HCT116 (cell line): ENCODE measurements around the gene ABCA9. TPM values are rescaled to one million over a fixed set of nuclear protein-coding genes. Genes with fewer than 3 reads are reported as not detected.
"Not testable (repeated sequence)": the region's sequence is repeated elsewhere in the genome, so short reads cannot be mapped to it uniquely, and the experiment has no call there.

Experiments
- ATAC-seq: fragments of 200-7000 bp; cut with Tn5 transposase; 2 replicates; pipeline ENCODE4 v1.9.1; 2020; ENCODE audit warnings: mild to moderate bottlenecking, moderate library complexity
- BruUV-seq: library from RNA; stranded (reverse); fragments of 400-500 nt; replicated peaks from 2 replicates; lab custom pipeline; 2021; lab: Mats Ljungman, UMichigan
- CTCF ChIA-PET: fragments of 300-600 bp; sonication (Branson Sonifier 250); formaldehyde crosslinking; loops from one replicate; lab custom pipeline; 2021; ENCODE audit warnings: antibody characterized with exemption; lab: Charles Lee
- POLR2A ChIA-PET: fragments of 300-600, 350-600 bp; sonication (Branson Sonifier 250); formaldehyde crosslinking; loops from one replicate; lab custom pipeline; 2021; ENCODE audit warnings: antibody characterized with exemption; lab: Charles Lee
- RAD21 ChIA-PET, 2 experiments: fragments of 300-600 bp; sonication (Branson Sonifier 250); formaldehyde crosslinking; loops; one replicate each; lab custom pipeline; 2023; ENCODE audit warnings: low total read pairs in 2 of 2; ENCODE audit not compliant: uncharacterized antibody in 2 of 2, unreplicated experiment in 2 of 2, low non-redundant PET in 1 of 2; lab: Charles Lee
- DNase-seq: peaks from one replicate; pipeline ENCODE4 v3.0.0-alpha.2; 2010; ENCODE audit warnings: low read depth, low spot score
- H2AFZ ChIP-seq: fragments of 200-600 bp; shearing (Covaris generic), sonication (generic); 2 replicates; pipeline ENCODE4 v1.6.1; 2017; ENCODE audit warnings: low read depth, mixed run types, mixed read lengths, antibody characterized with exemption, low read length; ENCODE audit not compliant: poor library complexity, severe bottlenecking
- H3K27ac ChIP-seq: 2 replicates; pipeline ENCODE4 v1.5.1; 2012; ENCODE audit warnings: low read depth, low read length
- H3K27me3 ChIP-seq: fragments of 200-600 bp; sonication (generic); 2 replicates; pipeline ENCODE4 v1.6.1; 2016; ENCODE audit warnings: mixed run types, low read length, mixed read lengths; ENCODE audit not compliant: insufficient read depth
- H3K36me3 ChIP-seq, 2 experiments: fragments of 200-500 bp in 1 of 2; fragments of 200-600 bp in 1 of 2; sonication (Bioruptor generic) in 1 of 2; sonication (generic) in 1 of 2; 2 replicates each; pipeline versions ENCODE4 v1.5.1 to v1.6.1; 2014 to 2016; ENCODE audit warnings: low read length in 2 of 2, inconsistent platforms in 1 of 2, mixed read lengths in 1 of 2, mixed run types in 1 of 2; ENCODE audit not compliant: insufficient read depth in 2 of 2, control insufficient read depth in 1 of 2
- H3K4me1 ChIP-seq, 2 experiments: fragments of 200-600 bp in 1 of 2; sonication (generic) in 1 of 2; 2 replicates each; pipeline versions ENCODE4 v1.5.1 to v1.6.1; 2012 to 2017; ENCODE audit warnings: low read length in 2 of 2, inconsistent platforms in 1 of 2, mild to moderate bottlenecking in 1 of 2, mixed read lengths in 1 of 2, mixed run types in 1 of 2, moderate library complexity in 1 of 2; ENCODE audit not compliant: insufficient read depth in 2 of 2, control insufficient read depth in 1 of 2
- H3K4me2 ChIP-seq: fragments of 200-600 bp; sonication (generic); 2 replicates; pipeline ENCODE4 v1.6.1; 2017; ENCODE audit warnings: mixed run types, low read length, mixed read lengths
- H3K4me3 ChIP-seq, 2 experiments: fragments of 200-600 bp in 1 of 2; sonication (generic) in 1 of 2; replicated peaks in 1 of 2; 2 replicates each; pipeline ENCODE4 v1.5.1; 2011 to 2016; ENCODE audit warnings: low read length in 2 of 2, control low read depth in 1 of 2, low read depth in 1 of 2, mild to moderate bottlenecking in 1 of 2, mixed read lengths in 1 of 2, mixed run types in 1 of 2
- H3K79me2 ChIP-seq: fragments of 200-600 bp; sonication (generic); 2 replicates; pipeline ENCODE4 v1.6.1; 2017; ENCODE audit warnings: mild to moderate bottlenecking, mixed run types, low read length, moderate library complexity, mixed read lengths; ENCODE audit not compliant: insufficient read depth
- H3K9ac ChIP-seq: fragments of 200-600 bp; sonication (generic); 2 replicates; pipeline ENCODE4 v1.6.1; 2016; ENCODE audit warnings: low read length, mixed read lengths
- H3K9me2 ChIP-seq: fragments of 200-600 bp; sonication (generic), shearing (Covaris generic); 2 replicates; pipeline ENCODE4 v1.6.1; 2017; ENCODE audit warnings: mixed run types, mild to moderate bottlenecking, moderate library complexity; ENCODE audit not compliant: insufficient read depth
- H3K9me3 ChIP-seq, 2 experiments: fragments of 200-500 bp in 1 of 2; fragments of 200-600 bp in 1 of 2; sonication (Bioruptor generic) in 1 of 2; sonication (generic) in 1 of 2; 2 replicates each; pipeline ENCODE4 v1.6.1; 2014 to 2017; ENCODE audit warnings: low read length in 2 of 2, mixed read lengths in 2 of 2, inconsistent platforms in 1 of 2, low read depth in 1 of 2, mild to moderate bottlenecking in 1 of 2, mixed run types in 1 of 2, moderate library complexity in 1 of 2; ENCODE audit not compliant: control insufficient read depth in 1 of 2, insufficient read depth in 1 of 2
- H4K20me1 ChIP-seq: fragments of 200-600 bp; sonication (generic), shearing (Covaris generic); 2 replicates; pipeline ENCODE4 v1.6.1; 2017; ENCODE audit warnings: mixed run types, mild to moderate bottlenecking, moderate library complexity; ENCODE audit not compliant: insufficient read depth
- CEBPB ChIP-seq: IDR thresholded peaks from 2 replicates; pipeline ENCODE4 v1.6.1; 2012; ENCODE audit warnings: low read depth
- CTCF ChIP-seq, 3 experiments: fragments of 200-600 bp in 1 of 3; sonication (generic) in 1 of 3; IDR thresholded peaks in 2 of 3; conservative IDR thresholded peaks in 1 of 3; 2 replicates each; pipeline ENCODE4 v1.5.1; 2012 to 2017; ENCODE audit warnings: low read depth in 2 of 3, low read length in 2 of 3, antibody characterized with exemption in 1 of 3, borderline replicate concordance in 1 of 3, control low read depth in 1 of 3, mild to moderate bottlenecking in 1 of 3, mixed read lengths in 1 of 3, mixed run types in 1 of 3, moderate library complexity in 1 of 3; ENCODE audit not compliant: insufficient read depth in 1 of 3
- ELF1 ChIP-seq: IDR thresholded peaks from 2 replicates; pipeline ENCODE4 v1.6.1; 2012; ENCODE audit warnings: low read depth, borderline replicate concordance
- EZH2 ChIP-seq: fragments of 200-600 bp; sonication (generic); IDR thresholded peaks from 2 replicates; pipeline ENCODE4 v1.6.1; 2017; ENCODE audit warnings: antibody characterized with exemption, mixed run types
- POLR2A ChIP-seq: IDR thresholded peaks from 2 replicates; pipeline ENCODE4 v1.7.0; 2011; ENCODE audit warnings: borderline replicate concordance; ENCODE audit not compliant: insufficient read depth, insufficient read length; ENCODE audit errors: extremely low read depth
- RAD21 ChIP-seq: IDR thresholded peaks from 2 replicates; pipeline ENCODE4 v1.6.1; 2012; ENCODE audit warnings: low read depth, mild to moderate bottlenecking
- SRF ChIP-seq: IDR thresholded peaks from 2 replicates; pipeline ENCODE4 v1.6.1; 2012; ENCODE audit warnings: low read depth
- intact Hi-C: fragments of 100-400 bp; cut with micrococcal nuclease; formaldehyde crosslinking; loops from 2 replicates; pipeline ENCODE4 v1.10.0; 2022
- total RNA-seq: library from RNA; stranded (reverse); gene quantifications from one replicate; pipeline ENCODE4 v1.2.1, GENCODE V29; 2021; ENCODE audit not compliant: unreplicated experiment

ABCA9 gene
- total RNA-seq, 1 experiment from 2014 or later, result not detected

GRCh38 chr17:68953340-68953997 is 107.3 kb downstream of the ABCA9 start:
- no TSS peak for BruUV-seq
- no peak for TF ChIP-seq CEBPB
- ATAC-seq (no peak), DNase-seq (no peak)
- H4K20me1 ChIP-seq, result no peaks in the 10 kb centered on the region
- ChIA-PET RAD21 (no interaction called here), POLR2A (no interaction called here), CTCF (no interaction called here)
- no peaks in the 10 kb centered on the region for H3K4me1 ChIP-seq
- no peak overlapping the region for H3K27ac ChIP-seq
- intact Hi-C loops, result no loop called here
- H3K27me3 ChIP-seq, result no peaks in the 10 kb centered on the region
- no peak overlapping the region for H3K9ac ChIP-seq
- H3K9me2 ChIP-seq, result no peaks in the 10 kb centered on the region
- no peak overlapping the region for H3K4me3 ChIP-seq
- no peaks in the 10 kb centered on the region for H3K9me3 ChIP-seq
- no peaks in the 10 kb centered on the region for H3K79me2 ChIP-seq
- no peak overlapping the region for H3K4me2 ChIP-seq
- no peaks in the 10 kb centered on the region for H3K36me3 ChIP-seq
- no peak overlapping the region for H2AFZ ChIP-seq

- Histone ChIP-seq H3K4me2 (no peak overlapping the region), H3K27me3 (no peaks in the 10 kb centered on the region), H3K4me1 (no peaks in the 10 kb centered on the region), H3K9me3 (no peaks in the 10 kb centered on the region), H3K79me2 (no peaks in the 10 kb centered on the region), H2AFZ (no peak overlapping the region), H4K20me1 (no peaks in the 10 kb centered on the region), H3K27ac (no peak overlapping the region), H3K36me3 (no peaks in the 10 kb centered on the region), H3K9ac (no peak overlapping the region), H3K9me2 (no peaks in the 10 kb centered on the region), H3K4me3 (no peak overlapping the region)
- DNase-seq, result no peak
- no TSS peak for BruUV-seq
- ChIA-PET POLR2A (no interaction called here), CTCF (no interaction called here), RAD21 (no interaction called here)
- no peak for ATAC-seq
- intact Hi-C loops, result no loop called here
- no peak for TF ChIP-seq RAD21
- no peak for TF ChIP-seq EZH2
- TF ChIP-seq POLR2A, result no peak
- no peak for TF ChIP-seq ELF1
- no peak for TF ChIP-seq SRF
- TF ChIP-seq CTCF (IDR thresholded peaks at IDR 0.05 in 2 of 3, conservative IDR thresholded peaks at IDR 0.05 in 1 of 3; ENCODE audit: borderline replicate concordance in 1 of 3, insufficient read depth in 1 of 3, low read depth in 2 of 3, low read length in 2 of 3), result no peak
These were observed 110.0 kb downstream of the ABCA9 start for GRCh38 chr17:68950725-68951124.

DNA sequence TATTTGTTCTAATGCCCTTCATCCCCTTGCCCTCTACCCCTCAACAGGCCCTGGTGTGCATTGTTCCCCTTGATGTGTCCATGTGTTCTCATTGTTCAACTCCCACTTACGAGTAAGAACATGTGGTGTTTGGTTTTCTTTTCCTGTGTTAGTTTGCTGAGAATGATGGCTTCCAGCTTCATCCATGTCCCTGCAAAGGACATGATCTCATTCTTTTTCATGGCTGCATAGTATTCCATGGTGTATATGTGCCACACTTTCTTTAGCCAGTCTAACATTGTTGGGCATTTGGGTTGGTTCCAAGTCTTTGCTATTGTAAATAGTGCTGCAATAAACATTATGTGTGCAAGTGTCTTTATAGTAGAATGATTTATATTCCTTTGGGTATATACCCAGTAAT is 112.9 kb downstream of the ABCA9 start:
- H3K4me3 ChIP-seq, H3K9me3 ChIP-seq, H3K27me3 ChIP-seq, H3K9ac ChIP-seq, H3K27ac ChIP-seq, H3K4me1 ChIP-seq, RAD21 ChIA-PET, H3K4me2 ChIP-seq, H3K9me2 ChIP-seq, DNase-seq, BruUV-seq, H3K79me2 ChIP-seq, CTCF ChIA-PET, ATAC-seq, POLR2A ChIA-PET, H4K20me1 ChIP-seq, intact Hi-C loops, H3K36me3 ChIP-seq, H2AFZ ChIP-seq: not testable (repeated sequence)
